Panc1 (cell line): ENCODE data around the gene DUSP23. TPM values are rescaled to one million over a fixed set of nuclear protein-coding genes. Genes with fewer than 3 reads are reported as not detected.

Experiments used
- ATAC-seq: fragments of 200-7000 bp; cut with Tn5 transposase; 2 replicates; pipeline ENCODE4 v1.9.1; 2020; ENCODE audit warnings: mild to moderate bottlenecking, moderate library complexity
- BruUV-seq: library from RNA; stranded (reverse); fragments of 400-500 nt; replicated peaks from 2 replicates; lab custom pipeline; 2021; lab: Mats Ljungman, UMichigan
- CTCF ChIA-PET: fragments of 300-600 bp; sonication (Branson Sonifier 250); formaldehyde crosslinking; loops from one replicate; lab custom pipeline; 2022; ENCODE audit warnings: antibody characterized with exemption; lab: Charles Lee
- POLR2A ChIA-PET: fragments of 300-600 bp; sonication (Branson Sonifier 250); formaldehyde crosslinking; loops from one replicate; lab custom pipeline; 2022; ENCODE audit warnings: antibody characterized with exemption; lab: Charles Lee
- DNase-seq: peaks from one replicate; pipeline ENCODE4 v3.0.0-alpha.2; 2010; ENCODE audit warnings: low read depth, low spot score
- H3K27ac ChIP-seq: 2 replicates; pipeline ENCODE4 v1.5.1; 2011; ENCODE audit warnings: mild to moderate bottlenecking, low read length, inconsistent platforms
- H3K27me3 ChIP-seq: fragments of 200-500 bp; sonication (Bioruptor generic); 2 replicates; pipeline ENCODE4 v1.6.0; 2014; ENCODE audit warnings: low read length, inconsistent platforms; ENCODE audit not compliant: control insufficient read depth, insufficient read depth
- H3K36me3 ChIP-seq: fragments of 200-500 bp; sonication (Bioruptor generic); 2 replicates; pipeline ENCODE4 v1.5.1; 2014; ENCODE audit warnings: inconsistent platforms, mild to moderate bottlenecking, low read length, moderate library complexity; ENCODE audit not compliant: control insufficient read depth, insufficient read depth
- H3K4me1 ChIP-seq: 2 replicates; pipeline ENCODE4 v1.5.1; 2011; ENCODE audit warnings: inconsistent platforms, mild to moderate bottlenecking, low read length, moderate library complexity; ENCODE audit not compliant: control insufficient read depth, insufficient read depth
- H3K4me3 ChIP-seq, 2 experiments: 2 replicates each; pipeline ENCODE4 v1.5.1; 2011 to 2012; ENCODE audit warnings: low read depth in 2 of 2, low read length in 2 of 2, mild to moderate bottlenecking in 2 of 2, inconsistent platforms in 1 of 2, moderate library complexity in 1 of 2
- H3K9me3 ChIP-seq: fragments of 200-500 bp; sonication (Bioruptor generic); 2 replicates; pipeline ENCODE4 v1.5.1; 2014; ENCODE audit warnings: low read depth, mild to moderate bottlenecking, inconsistent platforms, low read length, moderate library complexity; ENCODE audit not compliant: control insufficient read depth, insufficient read depth
- CTCF ChIP-seq: fragments of 450-650 bp; IDR thresholded peaks from 2 replicates; pipeline ENCODE4 v1.5.1; 2017; ENCODE audit warnings: mild to moderate bottlenecking
- POLR2AphosphoS5 ChIP-seq: IDR thresholded peaks from 2 replicates; pipeline ENCODE4 v1.6.1; 2012; ENCODE audit warnings: mild to moderate bottlenecking, low read depth, low read length, moderate library complexity
- REST ChIP-seq, 2 experiments: IDR thresholded peaks; 2 replicates each; pipeline ENCODE4 v1.6.1; 2011 to 2012; ENCODE audit warnings: low read depth in 2 of 2, control low read depth in 1 of 2, low read length in 1 of 2, mild to moderate bottlenecking in 1 of 2, moderate library complexity in 1 of 2; ENCODE audit not compliant: insufficient read depth in 1 of 2
- SIN3A ChIP-seq: IDR thresholded peaks from 2 replicates; pipeline ENCODE4 v1.6.1; 2012; ENCODE audit warnings: low read depth, mild to moderate bottlenecking, low read length, moderate library complexity, borderline replicate concordance; ENCODE audit not compliant: insufficient read depth
- TCF7L2 ChIP-seq: IDR thresholded peaks from 2 replicates; pipeline ENCODE4 v1.6.1; 2011; ENCODE audit warnings: mild to moderate bottlenecking, low read depth, low read length, inconsistent platforms
- in situ Hi-C: cut with HindIII; loops from 2 replicates; pipeline ENCODE4 v1.10.0; 2016; ENCODE audit warnings: low sequenced_read_pairs, low pct_unique_long_range_greater_than_20kb
- intact Hi-C: fragments of 100-400 bp; cut with micrococcal nuclease; formaldehyde crosslinking; loops from one replicate; pipeline ENCODE4 v1.10.0; 2022; ENCODE audit not compliant: unreplicated experiment
- total RNA-seq: library from RNA; stranded (reverse); gene quantifications from one replicate; pipeline ENCODE4 v1.2.1, GENCODE V29; 2021; ENCODE audit not compliant: unreplicated experiment

Gene DUSP23
- total RNA-seq, 1 experiment from 2014 or later, result 36.1 TPM

- POLR2A ChIA-PET, result no interaction called here
- H3K4me1 ChIP-seq, result no peaks in the 10 kb centered on the region
- H3K36me3 ChIP-seq, result no peaks in the 10 kb centered on the region
- DNase-seq, result no peak
- intact Hi-C loops, result no loop called here
- peaks cover 3% of the 10 kb centered on the region; the same call in 1 of the 2 replicates for H3K27me3 ChIP-seq
- no peak for ATAC-seq
- H3K9me3 ChIP-seq, result no peaks in the 10 kb centered on the region
- no TSS peak for BruUV-seq
- in situ Hi-C loops, result no loop called here
- no peak within 1 kb of the TSS for H3K4me3 ChIP-seq
- CTCF ChIA-PET, result no interaction called here
- TF ChIP-seq CTCF, result no peak
- no peak for TF ChIP-seq POLR2AphosphoS5
- no peak for TF ChIP-seq SIN3A
- TF ChIP-seq REST (IDR thresholded peaks at IDR 0.05; ENCODE audit: insufficient read depth in 1 of 2, low read depth in 2 of 2, low read length in 1 of 2), result no peak
- no peak for TF ChIP-seq TCF7L2
- no peak within 1 kb of the TSS for H3K27ac ChIP-seq
These were observed 45.8 kb downstream of the DUSP23 start, which contains the start of gene SLAMF8 for GRCh38 chr1:159826441-159827101. SLAMF8 (plus strand) TSS chr1:159826873; CDS start chr1:159826899, 26 bp downstream.

GRCh38 chr1:159827102-159827490 lies 46.3 kb downstream of the DUSP23 start:
- DNase-seq, result no peak
- intact Hi-C loops (no loop called here), in situ Hi-C loops (no loop called here)
- Histone ChIP-seq H3K9me3 (no peaks in the 10 kb centered on the region), H3K27me3 (peaks cover 3% of the 10 kb centered on the region; the same call in 1 of the 2 replicates), H3K36me3 (no peaks in the 10 kb centered on the region), H3K27ac (no peak overlapping the region), H3K4me3 (no peak overlapping the region), H3K4me1 (no peaks in the 10 kb centered on the region)
- TF ChIP-seq POLR2AphosphoS5, result no peak
- TF ChIP-seq TCF7L2, result no peak
- no peak for TF ChIP-seq SIN3A
- TF ChIP-seq REST (IDR thresholded peaks at IDR 0.05; ENCODE audit: insufficient read depth in 1 of 2, low read depth in 2 of 2, low read length in 1 of 2), result no peak
- TF ChIP-seq CTCF, result no peak
- no peak for ATAC-seq
- ChIA-PET POLR2A (no interaction called here), CTCF (no interaction called here)
- no TSS peak for BruUV-seq
